Activated CD8-positive, alpha-beta T cell treated with anti-CD3 and anti-CD28 coated beads, Interleukin-2, amount 10 ng/mL, durations not matched to agents 7 days and 5 days (primary cell): ENCODE data around the gene SLC35E1. TPM values are rescaled to one million over a fixed set of nuclear protein-coding genes. Genes with fewer than 3 reads are reported as not detected.
A peak's percentile ranks its signal among the peaks of the same experiment; 100 is the strongest.
"Not testable (repeated sequence)": the region's sequence is repeated elsewhere in the genome, so short reads cannot be mapped to it uniquely, and the experiment has no call there.

Experiments used
- ATAC-seq: fragments of 150-1000 bp; cut with Tn5 transposase; one replicate; pipeline ENCODE4 v1.10.0; 2021; ENCODE audit warnings: moderate library complexity
- CTCF ChIA-PET: fragments of 350-600 bp; sonication (Branson Sonifier 250); formaldehyde crosslinking; loops from one replicate; lab custom pipeline; 2021; ENCODE audit warnings: antibody characterized with exemption; lab: Charles Lee
- POLR2A ChIA-PET: fragments of 350-600 bp; sonication (Branson Sonifier 250); formaldehyde crosslinking; loops from one replicate; lab custom pipeline; 2021; ENCODE audit warnings: antibody characterized with exemption; lab: Charles Lee
- DNase-seq: peaks from one replicate; pipeline ENCODE4 v3.0.0-alpha.2; 2020
- H3K27ac Mint-ChIP-seq: one replicate; pipeline ENCODE4 v1.8.0; 2021; ENCODE audit warnings: mild to moderate bottlenecking, mixed read lengths
- H3K27me3 Mint-ChIP-seq: one replicate; pipeline ENCODE4 v1.8.0; 2021; ENCODE audit warnings: low read depth, mixed read lengths
- H3K36me3 Mint-ChIP-seq: one replicate; pipeline ENCODE4 v1.8.0; 2021; ENCODE audit warnings: low read depth, mixed read lengths
- H3K4me1 Mint-ChIP-seq: one replicate; pipeline ENCODE4 v1.8.0; 2021; ENCODE audit warnings: low read depth, mixed read lengths
- H3K4me3 Mint-ChIP-seq: one replicate; pipeline ENCODE4 v1.8.0; 2021; ENCODE audit warnings: mild to moderate bottlenecking, mixed read lengths
- H3K9me3 Mint-ChIP-seq: one replicate; pipeline ENCODE4 v1.8.0; 2022; ENCODE audit warnings: mixed read lengths; ENCODE audit not compliant: insufficient read depth
- total RNA-seq, 2 experiments: library from RNA; stranded (reverse); gene quantifications; one replicate each; pipeline ENCODE4 v1.2.3, GENCODE V29; 2021

SLC35E1 gene
- total RNA-seq, 2 experiments from 2014 or later = 55.6 to 61.9 TPM

GRCh38 chr19:16520074-16520973 is 51.9 kb downstream of the SLC35E1 start:
- Mint-ChIP-seq H3K4me3 (no peak overlapping the region), H3K27me3 (no peaks in the 10 kb centered on the region), H3K9me3 (no peaks in the 10 kb centered on the region), H3K27ac (no peak overlapping the region), H3K36me3 (peaks cover 63% of the 10 kb centered on the region), H3K4me1 (peaks cover 5% of the 10 kb centered on the region)
- DNase-seq (no peak), ATAC-seq (no peak)
- ChIA-PET POLR2A (no interaction called here), CTCF (no interaction called here)

- Mint-ChIP-seq H3K27me3 (no peaks in the 10 kb centered on the region), H3K4me1 (peaks cover 5% of the 10 kb centered on the region), H3K27ac (no peak overlapping the region), H3K9me3 (no peaks in the 10 kb centered on the region), H3K4me3 (no peak overlapping the region), H3K36me3 (peaks cover 60% of the 10 kb centered on the region)
- DNase-seq (no peak), ATAC-seq (no peak)
- ChIA-PET CTCF (no interaction called here), POLR2A (no interaction called here)
These were observed 53.0 kb downstream of the SLC35E1 start for GRCh38 chr19:16519230-16519687.

- Mint-ChIP-seq H3K36me3 (peaks cover 54% of the 10 kb centered on the region), H3K4me1 (peaks cover 5% of the 10 kb centered on the region), H3K4me3 (no peak overlapping the region), H3K9me3 (no peaks in the 10 kb centered on the region), H3K27ac (no peak overlapping the region), H3K27me3 (no peaks in the 10 kb centered on the region)
- CTCF ChIA-PET = no interaction called here
- ATAC-seq (no peak), DNase-seq (no peak)
- POLR2A ChIA-PET = no interaction called here
These were observed 53.6 kb downstream of the SLC35E1 start for GRCh38 chr19:16518483-16519229.

- CTCF ChIA-PET = no interaction called here
- POLR2A ChIA-PET = no interaction called here
These were observed 54.2 kb downstream of the SLC35E1 start for GRCh38 chr19:16518061-16518460.

GRCh38 chr19:16516923-16517610 is 55.1 kb downstream of the SLC35E1 start:
- DNase-seq (no peak), ATAC-seq (peak; percentile 29)
- ChIA-PET POLR2A (no interaction called here), CTCF (no interaction called here)
- H3K9me3 Mint-ChIP-seq = no peaks in the 10 kb centered on the region
- H3K27me3 Mint-ChIP-seq = no peaks in the 10 kb centered on the region
- H3K27ac Mint-ChIP-seq = no peak overlapping the region
- H3K4me1 Mint-ChIP-seq = peaks cover 5% of the 10 kb centered on the region
- peaks cover 44% of the 10 kb centered on the region for H3K36me3 Mint-ChIP-seq
- no peak overlapping the region for H3K4me3 Mint-ChIP-seq

More at GRCh38 chr19:16518061-16518460, 54.2 kb downstream of the SLC35E1 start:
- Mint-ChIP-seq H3K4me1 (peaks cover 5% of the 10 kb centered on the region), H3K27me3 (no peaks in the 10 kb centered on the region), H3K36me3 (peaks cover 50% of the 10 kb centered on the region), H3K27ac (no peak overlapping the region), H3K9me3 (no peaks in the 10 kb centered on the region), H3K4me3 (no peak overlapping the region)
- ATAC-seq = no peak
- no peak for DNase-seq

- DNase-seq (no peak), ATAC-seq (no peak)
- peaks cover 5% of the 10 kb centered on the region for H3K4me1 Mint-ChIP-seq
- H3K27me3 Mint-ChIP-seq = no peaks in the 10 kb centered on the region
- no peak overlapping the region for H3K4me3 Mint-ChIP-seq
- no peak overlapping the region for H3K27ac Mint-ChIP-seq
- peaks cover 42% of the 10 kb centered on the region for H3K36me3 Mint-ChIP-seq
- POLR2A ChIA-PET = no interaction called here
- CTCF ChIA-PET = interaction anchor here (1.4 kb wide), 1 partner anchor 11 kb away, joined by 5 read pairs; no protein-coding TSS in a partner anchor
- no peaks in the 10 kb centered on the region for H3K9me3 Mint-ChIP-seq
These were observed 55.8 kb downstream of the SLC35E1 start for GRCh38 chr19:16516381-16516780.

GRCh38 chr19:16514383-16515019 is 57.7 kb downstream of the SLC35E1 start:
- CTCF ChIA-PET = interaction anchor here (0.6 kb wide), 1 partner anchor 105 kb away, joined by 3 read pairs; no protein-coding TSS in a partner anchor
- Mint-ChIP-seq H3K4me3 (no peak overlapping the region), H3K27me3 (no peaks in the 10 kb centered on the region), H3K36me3 (peaks cover 24% of the 10 kb centered on the region), H3K4me1 (peaks cover 5% of the 10 kb centered on the region), H3K9me3 (no peaks in the 10 kb centered on the region), H3K27ac (no peak overlapping the region)
- DNase-seq (no peak), ATAC-seq (no peak)
- POLR2A ChIA-PET = interaction anchor here (0.6 kb wide), 1 partner anchor 41 kb away, joined by 3 read pairs; no protein-coding TSS in a partner anchor

- not testable (repeated sequence) for H3K9me3 Mint-ChIP-seq
These were observed 59.6 kb downstream of the SLC35E1 start for GRCh38 chr19:16512611-16513010.

GRCh38 chr19:16509141-16510061 is 62.8 kb downstream of the SLC35E1 start:
- POLR2A ChIA-PET = no interaction called here
- ATAC-seq (no peak), DNase-seq (no peak)
- CTCF ChIA-PET = no interaction called here
- H3K4me3 Mint-ChIP-seq = no peak overlapping the region
- H3K9me3 Mint-ChIP-seq = no peaks in the 10 kb centered on the region
- H3K4me1 Mint-ChIP-seq = no peaks in the 10 kb centered on the region
- H3K36me3 Mint-ChIP-seq = peaks cover 2% of the 10 kb centered on the region
- H3K27me3 Mint-ChIP-seq = no peaks in the 10 kb centered on the region
- no peak overlapping the region for H3K27ac Mint-ChIP-seq

More at GRCh38 chr19:16512611-16513010, 59.6 kb downstream of the SLC35E1 start:
- H3K27me3 Mint-ChIP-seq, H3K4me3 Mint-ChIP-seq, H3K27ac Mint-ChIP-seq, ATAC-seq, CTCF ChIA-PET, POLR2A ChIA-PET, H3K36me3 Mint-ChIP-seq, H3K4me1 Mint-ChIP-seq, DNase-seq: not testable (repeated sequence)

GRCh38 chr19:16508546-16508945 is 63.7 kb downstream of the SLC35E1 start:
- CTCF ChIA-PET = no interaction called here
- H3K27ac Mint-ChIP-seq = no peak overlapping the region
- DNase-seq = no peak
- no peaks in the 10 kb centered on the region for H3K9me3 Mint-ChIP-seq
- H3K4me1 Mint-ChIP-seq = no peaks in the 10 kb centered on the region
- no peaks in the 10 kb centered on the region for H3K27me3 Mint-ChIP-seq
- H3K36me3 Mint-ChIP-seq = peaks cover 2% of the 10 kb centered on the region
- no peak overlapping the region for H3K4me3 Mint-ChIP-seq
- ATAC-seq = no peak
- POLR2A ChIA-PET = no interaction called here
